ENCODE measurements around the gene ZNF775.

ZNF775 gene

GRCh38 chr7:150444674-150445365 is 65.7 kb downstream of the ZNF775 start:
- DNase-seq = no peak

- DNase-seq = no peak
These were observed 67.3 kb downstream of the ZNF775 start for GRCh38 chr7:150446288-150446938.

Data from NCI-H1417 treated with DMSO at 0.1 percent for 48 hours (cell line).